ENCODE results near the gene ANKRD24.

GRCh38 chr19:4272894-4273293, 90.4 kb downstream of the ANKRD24 start:
- TF ChIP-seq POLR2AphosphoS5 (IDR thresholded peaks at IDR 0.05) (no peak), CTCF (IDR thresholded peaks at IDR 0.05) (no peak), POLR2A (IDR thresholded peaks at IDR 0.05) (no peak)
